ENCODE data around the gene RIT2.

The RIT2 gene

DNA sequence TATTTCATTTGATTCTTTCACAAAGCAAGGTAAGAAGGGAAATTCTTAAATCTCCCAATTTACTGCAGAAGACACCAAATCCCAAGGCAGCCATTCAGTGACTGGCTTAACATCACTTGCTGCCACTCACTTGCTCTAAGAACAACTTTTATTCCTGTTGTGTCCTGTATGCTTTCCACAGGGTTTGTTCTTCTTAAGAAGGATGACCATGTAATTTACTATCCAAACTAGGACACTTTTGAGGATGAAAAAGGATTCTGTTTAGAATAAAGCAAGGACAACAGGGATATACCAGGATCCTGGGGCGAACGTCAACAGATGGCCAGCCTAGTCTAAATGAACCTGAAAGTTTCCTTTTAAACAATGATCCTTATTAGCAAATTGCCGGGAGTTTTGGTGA, 34.8 kb downstream of the RIT2 start:
- Histone ChIP-seq H3K27ac (ENCODE audit: low read depth, low read length) (no peak overlapping the region), H3K4me1 (ENCODE audit: control insufficient read depth, insufficient read depth, low read length) (peaks cover 35% of the 10 kb centered on the region), H3K27me3 (ENCODE audit: control insufficient read depth, insufficient read depth, low read length) (no peaks in the 10 kb centered on the region), H3K9me3 (ENCODE audit: control insufficient read depth, insufficient read depth, low read length) (no peaks in the 10 kb centered on the region; the same call in 1 of the 2 replicates), H3K36me3 (ENCODE audit: control insufficient read depth, insufficient read depth, low read length) (no peaks in the 10 kb centered on the region), H3K4me3 (ENCODE audit: low read depth, low read length) (no peak overlapping the region), H3K9ac (ENCODE audit: low read depth, low read length) (no peak overlapping the region)

DNA sequence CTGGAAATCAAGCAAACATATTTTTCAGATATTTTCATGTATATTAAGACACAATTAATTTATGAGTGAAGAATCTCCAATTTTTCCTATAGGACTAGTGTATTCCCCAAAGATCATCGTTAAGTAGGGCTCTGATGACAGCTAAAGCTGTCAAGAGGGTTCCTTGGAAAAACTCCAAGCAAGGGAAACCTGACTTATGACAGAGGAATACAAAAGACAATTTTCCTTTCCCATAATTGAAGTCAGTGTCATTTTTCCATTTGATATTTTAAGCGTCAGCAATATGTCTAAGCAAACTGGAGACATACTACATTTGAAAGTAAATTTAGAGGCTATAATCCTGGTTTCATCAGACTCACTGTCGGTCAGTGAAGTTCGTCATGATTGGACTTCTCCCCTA, 36.1 kb downstream of the RIT2 start:
- H3K27ac ChIP-seq (ENCODE audit: low read depth, low read length) = no peak overlapping the region
- H3K4me1 ChIP-seq (ENCODE audit: control insufficient read depth, insufficient read depth, low read length) = peaks cover 35% of the 10 kb centered on the region
- no peaks in the 10 kb centered on the region for H3K27me3 ChIP-seq (ENCODE audit: control insufficient read depth, insufficient read depth, low read length)
- H3K9me3 ChIP-seq (ENCODE audit: control insufficient read depth, insufficient read depth, low read length) = no peaks in the 10 kb centered on the region
- no peak overlapping the region for H3K4me3 ChIP-seq (ENCODE audit: low read depth, low read length)
- H3K36me3 ChIP-seq (ENCODE audit: control insufficient read depth, insufficient read depth, low read length) = no peaks in the 10 kb centered on the region
- H3K9ac ChIP-seq (ENCODE audit: low read depth, low read length) = no peak overlapping the region

DNA sequence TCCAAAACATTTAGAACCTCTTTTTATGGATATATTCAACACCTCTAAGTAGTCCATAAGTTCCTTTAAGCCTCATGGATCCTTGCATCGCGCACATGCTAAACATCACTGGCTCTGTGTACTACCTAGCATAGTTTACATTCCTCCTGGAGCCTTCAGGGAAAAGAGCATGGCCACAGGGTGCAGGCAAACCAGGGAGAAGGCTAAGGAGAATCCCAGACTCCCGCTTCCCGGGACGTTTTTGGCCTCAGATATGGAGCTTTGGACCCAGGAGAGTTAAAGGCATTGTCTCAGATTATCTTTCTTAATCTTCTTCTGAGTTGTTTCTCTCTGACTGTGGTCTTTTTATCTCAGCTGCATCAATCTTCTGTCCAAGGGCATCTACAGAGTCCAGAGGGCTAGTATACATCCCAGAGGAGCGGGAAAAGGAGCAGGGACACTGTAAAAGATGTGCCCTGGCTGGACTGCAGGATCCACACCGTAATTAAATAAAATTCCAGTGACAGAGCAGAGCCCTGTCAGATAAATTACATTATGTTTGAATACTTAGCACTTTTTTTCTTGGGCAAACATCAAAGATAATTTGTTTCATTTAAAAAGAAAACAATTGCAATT, 36.9 kb downstream of the RIT2 start:
- no peak overlapping the region for H3K9ac ChIP-seq (ENCODE audit: low read depth, low read length)
- no peaks in the 10 kb centered on the region for H3K27me3 ChIP-seq (ENCODE audit: control insufficient read depth, insufficient read depth, low read length)
- peaks cover 35% of the 10 kb centered on the region for H3K4me1 ChIP-seq (ENCODE audit: control insufficient read depth, insufficient read depth, low read length)
- no peaks in the 10 kb centered on the region for H3K36me3 ChIP-seq (ENCODE audit: control insufficient read depth, insufficient read depth, low read length)
- H3K27ac ChIP-seq (ENCODE audit: low read depth, low read length) = no peak overlapping the region
- no peak overlapping the region for H3K4me3 ChIP-seq (ENCODE audit: low read depth, low read length)
- no peaks in the 10 kb centered on the region for H3K9me3 ChIP-seq (ENCODE audit: control insufficient read depth, insufficient read depth, low read length)

- Histone ChIP-seq H3K36me3 (ENCODE audit: control insufficient read depth, insufficient read depth, low read length) (no peaks in the 10 kb centered on the region), H3K27ac (ENCODE audit: low read depth, low read length) (no peak overlapping the region), H3K9me3 (ENCODE audit: control insufficient read depth, insufficient read depth, low read length) (no peaks in the 10 kb centered on the region), H3K27me3 (ENCODE audit: control insufficient read depth, insufficient read depth, low read length) (no peaks in the 10 kb centered on the region), H3K9ac (ENCODE audit: low read depth, low read length) (no peak overlapping the region), H3K4me3 (ENCODE audit: low read depth, low read length) (no peak overlapping the region), H3K4me1 (ENCODE audit: control insufficient read depth, insufficient read depth, low read length) (peaks cover 35% of the 10 kb centered on the region)
Measured at GRCh38 chr18:43077510-43078308, 37.8 kb downstream of the RIT2 start.

GRCh38 chr18:43073771-43074170, 41.7 kb downstream of the RIT2 start:
- no peaks in the 10 kb centered on the region for H3K36me3 ChIP-seq (ENCODE audit: control insufficient read depth, insufficient read depth, low read length)
- H3K4me3 ChIP-seq (ENCODE audit: low read depth, low read length) = no peak overlapping the region
- H3K9me3 ChIP-seq (ENCODE audit: control insufficient read depth, insufficient read depth, low read length) = no peaks in the 10 kb centered on the region
- H3K4me1 ChIP-seq (ENCODE audit: control insufficient read depth, insufficient read depth, low read length) = peaks cover 8% of the 10 kb centered on the region
- H3K9ac ChIP-seq (ENCODE audit: low read depth, low read length) = no peak overlapping the region
- H3K27ac ChIP-seq (ENCODE audit: low read depth, low read length) = no peak overlapping the region
- no peaks in the 10 kb centered on the region for H3K27me3 ChIP-seq (ENCODE audit: control insufficient read depth, insufficient read depth, low read length)

DNA sequence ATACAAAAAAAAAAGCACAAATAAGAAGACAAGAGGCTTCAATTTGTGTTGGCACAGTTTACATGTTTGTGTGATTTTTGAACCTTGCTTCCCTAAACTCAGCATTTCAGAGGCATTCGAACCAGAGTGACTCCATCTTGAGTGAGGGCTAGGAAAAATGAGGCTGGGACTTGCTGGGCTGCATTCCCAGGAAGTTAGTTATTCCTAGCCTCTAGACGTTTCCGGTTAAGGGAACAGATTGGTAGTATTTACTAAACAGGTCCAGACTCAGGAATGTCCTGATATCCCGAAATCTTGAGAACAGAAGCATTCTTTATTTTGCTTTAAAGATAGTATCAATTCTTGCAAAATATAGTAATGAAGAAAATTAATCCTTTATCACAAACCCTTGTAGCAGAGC, 46.7 kb downstream of the RIT2 start:
- H3K4me1 ChIP-seq (ENCODE audit: control insufficient read depth, insufficient read depth, low read length) = peaks cover 22% of the 10 kb centered on the region
- H3K4me3 ChIP-seq (ENCODE audit: low read depth, low read length) = no peak overlapping the region
- no peaks in the 10 kb centered on the region for H3K36me3 ChIP-seq (ENCODE audit: control insufficient read depth, insufficient read depth, low read length)
- H3K9ac ChIP-seq (ENCODE audit: low read depth, low read length) = no peak overlapping the region
- no peaks in the 10 kb centered on the region for H3K27me3 ChIP-seq (ENCODE audit: control insufficient read depth, insufficient read depth, low read length)
- no peak overlapping the region for H3K27ac ChIP-seq (ENCODE audit: low read depth, low read length)
- no peaks in the 10 kb centered on the region for H3K9me3 ChIP-seq (ENCODE audit: control insufficient read depth, insufficient read depth, low read length)

DNA sequence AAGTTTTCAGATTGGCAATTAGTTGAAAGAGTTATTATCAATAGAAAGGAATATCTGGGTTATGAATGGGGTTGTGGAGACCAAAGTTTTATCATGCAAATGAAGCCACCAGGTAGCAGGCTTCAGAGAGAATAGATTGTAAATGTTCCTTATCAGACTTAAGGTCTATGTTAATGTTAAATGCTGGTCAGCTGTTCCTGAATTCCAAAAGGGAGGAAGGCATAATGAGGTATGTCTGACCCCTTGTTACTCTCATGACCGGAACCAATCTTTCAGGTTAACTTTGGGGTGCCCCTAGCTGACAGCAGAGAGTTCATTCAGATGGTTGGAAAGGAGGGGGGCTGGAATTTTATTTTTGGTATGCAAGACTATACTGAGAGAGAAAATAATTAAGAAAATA, 47.9 kb downstream of the RIT2 start:
- Histone ChIP-seq H3K36me3 (ENCODE audit: control insufficient read depth, insufficient read depth, low read length) (no peaks in the 10 kb centered on the region), H3K9me3 (ENCODE audit: control insufficient read depth, insufficient read depth, low read length) (no peaks in the 10 kb centered on the region), H3K4me1 (ENCODE audit: control insufficient read depth, insufficient read depth, low read length) (peaks cover 22% of the 10 kb centered on the region), H3K27ac (ENCODE audit: low read depth, low read length) (no peak overlapping the region), H3K27me3 (ENCODE audit: control insufficient read depth, insufficient read depth, low read length) (no peaks in the 10 kb centered on the region), H3K9ac (ENCODE audit: low read depth, low read length) (no peak overlapping the region), H3K4me3 (ENCODE audit: low read depth, low read length) (no peak overlapping the region)

DNA sequence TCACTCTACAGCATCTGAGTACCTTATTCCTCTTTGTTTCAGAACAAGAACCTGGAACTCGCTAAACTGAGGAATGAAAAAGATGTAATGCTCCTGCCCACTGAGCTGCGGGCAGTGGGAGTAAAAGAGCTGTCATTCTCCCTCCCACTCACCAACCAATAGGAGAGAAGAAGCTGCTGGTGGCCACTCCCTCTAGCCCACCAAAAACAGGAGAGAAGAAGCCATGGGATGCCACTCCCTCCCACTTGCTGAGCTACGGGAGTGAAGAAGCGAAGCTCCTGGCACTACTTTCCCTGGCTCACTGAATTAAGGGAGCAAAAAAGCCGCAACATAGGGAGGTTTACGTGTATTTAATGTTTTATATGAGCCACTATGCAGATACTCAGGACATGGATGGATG, 53.7 kb downstream of the RIT2 start:
- H3K4me3 ChIP-seq (ENCODE audit: low read depth, low read length) = no peak overlapping the region
- H3K9me3 ChIP-seq (ENCODE audit: control insufficient read depth, insufficient read depth, low read length) = no peaks in the 10 kb centered on the region

GRCh38 chr18:43061318-43061717, 54.2 kb downstream of the RIT2 start:
- Histone ChIP-seq H3K4me1 (ENCODE audit: control insufficient read depth, insufficient read depth, low read length) (no peaks in the 10 kb centered on the region), H3K27me3 (ENCODE audit: control insufficient read depth, insufficient read depth, low read length) (no peaks in the 10 kb centered on the region), H3K9me3 (ENCODE audit: control insufficient read depth, insufficient read depth, low read length) (no peaks in the 10 kb centered on the region), H3K9ac (ENCODE audit: low read depth, low read length) (no peak overlapping the region), H3K4me3 (ENCODE audit: low read depth, low read length) (no peak overlapping the region), H3K36me3 (ENCODE audit: control insufficient read depth, insufficient read depth, low read length) (no peaks in the 10 kb centered on the region), H3K27ac (ENCODE audit: low read depth, low read length) (no peak overlapping the region)

More for the DNA sequence above, 53.7 kb downstream of the RIT2 start:
- Histone ChIP-seq H3K9ac (ENCODE audit: low read depth, low read length) (no peak overlapping the region), H3K27me3 (ENCODE audit: control insufficient read depth, insufficient read depth, low read length) (no peaks in the 10 kb centered on the region), H3K27ac (ENCODE audit: low read depth, low read length) (no peak overlapping the region), H3K4me1 (ENCODE audit: control insufficient read depth, insufficient read depth, low read length) (peaks cover 3% of the 10 kb centered on the region; the same call in 1 of the 2 replicates), H3K36me3 (ENCODE audit: control insufficient read depth, insufficient read depth, low read length) (no peaks in the 10 kb centered on the region)

GRCh38 chr18:43060020-43060419, 55.5 kb downstream of the RIT2 start:
- no peaks in the 10 kb centered on the region for H3K36me3 ChIP-seq (ENCODE audit: control insufficient read depth, insufficient read depth, low read length)
- H3K27ac ChIP-seq (ENCODE audit: low read depth, low read length) = no peak overlapping the region
- H3K9me3 ChIP-seq (ENCODE audit: control insufficient read depth, insufficient read depth, low read length) = no peaks in the 10 kb centered on the region
- no peaks in the 10 kb centered on the region for H3K4me1 ChIP-seq (ENCODE audit: control insufficient read depth, insufficient read depth, low read length)
- H3K4me3 ChIP-seq (ENCODE audit: low read depth, low read length) = no peak overlapping the region
- H3K9ac ChIP-seq (ENCODE audit: low read depth, low read length) = no peak overlapping the region
- no peaks in the 10 kb centered on the region for H3K27me3 ChIP-seq (ENCODE audit: control insufficient read depth, insufficient read depth, low read length)

DNA sequence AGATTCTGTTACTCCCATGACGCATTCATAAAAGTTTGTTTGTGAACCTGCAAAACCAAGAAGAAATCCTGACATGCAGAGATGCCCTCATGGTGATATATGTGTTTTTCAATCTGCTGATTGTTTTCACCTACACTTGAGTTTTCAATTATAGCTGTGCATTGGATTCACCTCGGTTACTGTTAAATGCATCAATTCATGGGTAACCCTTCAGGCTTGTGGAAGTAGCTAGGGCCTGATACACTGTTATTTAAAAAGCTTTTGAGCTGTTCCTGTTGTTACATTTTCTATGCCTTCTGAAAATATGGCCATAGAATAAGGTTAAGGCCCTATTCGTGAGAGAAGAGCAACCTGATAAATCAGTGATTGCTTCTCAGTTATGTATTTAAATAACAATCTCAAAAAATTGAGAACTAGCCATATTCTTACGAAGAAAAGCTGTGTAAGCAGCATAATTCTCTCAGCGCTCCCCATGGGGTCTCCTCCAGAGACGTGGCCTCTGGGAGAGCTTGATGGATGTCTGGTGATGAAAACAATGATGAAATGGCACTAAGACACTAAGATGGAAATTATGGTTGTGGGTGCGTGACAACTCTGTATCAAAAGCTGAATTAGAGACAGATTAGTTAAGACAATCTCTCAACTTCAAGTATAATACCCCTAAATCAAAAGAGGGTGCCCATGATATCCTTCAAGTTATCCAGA, 60.5 kb downstream of the RIT2 start:
- Histone ChIP-seq H3K4me1 (ENCODE audit: control insufficient read depth, insufficient read depth, low read length) (no peaks in the 10 kb centered on the region), H3K27me3 (ENCODE audit: control insufficient read depth, insufficient read depth, low read length) (no peaks in the 10 kb centered on the region), H3K4me3 (ENCODE audit: low read depth, low read length) (no peak overlapping the region), H3K27ac (ENCODE audit: low read depth, low read length) (no peak overlapping the region), H3K36me3 (ENCODE audit: control insufficient read depth, insufficient read depth, low read length) (no peaks in the 10 kb centered on the region), H3K9ac (ENCODE audit: low read depth, low read length) (no peak overlapping the region), H3K9me3 (ENCODE audit: control insufficient read depth, insufficient read depth, low read length) (no peaks in the 10 kb centered on the region)
